ENCODE measurements around the gene ANKS3.
A peak's percentile ranks its signal among the peaks of the same experiment; 100 is the strongest.

The ANKS3 gene

GRCh38 chr16:4734063-4734729 lies at the start of gene ANKS3, which contains the start of gene DNAAF8:
ANKS3 (minus strand) TSS chr16:4734271; CDS start chr16:4730149, 4,122 bp downstream.
DNAAF8 (plus strand) TSS chr16:4734537; CDS start chr16:4736515, 1,978 bp downstream.
- TF ChIP-seq CTCF (IDR thresholded peaks at IDR 0.05; ENCODE audit: low read depth, low read length), result no peak
- H3K4me3 ChIP-seq (ENCODE audit: low read depth, low read length), result peak within 1 kb of the TSS; percentile 97

- no peak overlapping the region for H3K4me3 ChIP-seq (ENCODE audit: low read depth, low read length)
- TF ChIP-seq CTCF (IDR thresholded peaks at IDR 0.05; ENCODE audit: low read depth, low read length), result no peak
Observed at GRCh38 chr16:4783251-4783950, 49.3 kb upstream of the ANKS3 start.

GRCh38 chr16:4780235-4780634 lies 46.2 kb upstream of the ANKS3 start:
- H3K4me3 ChIP-seq (ENCODE audit: low read depth, low read length), result no peak overlapping the region
- no peak for TF ChIP-seq CTCF (IDR thresholded peaks at IDR 0.05; ENCODE audit: low read depth, low read length)

- no peak for TF ChIP-seq CTCF (IDR thresholded peaks at IDR 0.05; ENCODE audit: low read depth, low read length)
- no peak overlapping the region for H3K4me3 ChIP-seq (ENCODE audit: low read depth, low read length)
Observed at GRCh38 chr16:4778050-4778392, 44.0 kb upstream of the ANKS3 start.

GRCh38 chr16:4777339-4778049 lies 43.4 kb upstream of the ANKS3 start:
- H3K4me3 ChIP-seq (ENCODE audit: low read depth, low read length), result no peak overlapping the region
- no peak for TF ChIP-seq CTCF (IDR thresholded peaks at IDR 0.05; ENCODE audit: low read depth, low read length)

GRCh38 chr16:4776141-4776705 lies 42.2 kb upstream of the ANKS3 start:
- H3K4me3 ChIP-seq (ENCODE audit: low read depth, low read length), result no peak overlapping the region
- no peak for TF ChIP-seq CTCF (IDR thresholded peaks at IDR 0.05; ENCODE audit: low read depth, low read length)
